GM12874 (cell line): ENCODE results near the gene LILRB3.

ENCODE experiments used
- TF ChIP-seq, protein P1 (sequence below): IDR thresholded peaks from 2 replicates; pipeline ENCODE4 v1.5.1; 2011; ENCODE audit warnings: low read depth, mild to moderate bottlenecking, control low read depth, low read length, moderate library complexity; ENCODE audit not compliant: insufficient read depth

LILRB3 gene

DNA sequence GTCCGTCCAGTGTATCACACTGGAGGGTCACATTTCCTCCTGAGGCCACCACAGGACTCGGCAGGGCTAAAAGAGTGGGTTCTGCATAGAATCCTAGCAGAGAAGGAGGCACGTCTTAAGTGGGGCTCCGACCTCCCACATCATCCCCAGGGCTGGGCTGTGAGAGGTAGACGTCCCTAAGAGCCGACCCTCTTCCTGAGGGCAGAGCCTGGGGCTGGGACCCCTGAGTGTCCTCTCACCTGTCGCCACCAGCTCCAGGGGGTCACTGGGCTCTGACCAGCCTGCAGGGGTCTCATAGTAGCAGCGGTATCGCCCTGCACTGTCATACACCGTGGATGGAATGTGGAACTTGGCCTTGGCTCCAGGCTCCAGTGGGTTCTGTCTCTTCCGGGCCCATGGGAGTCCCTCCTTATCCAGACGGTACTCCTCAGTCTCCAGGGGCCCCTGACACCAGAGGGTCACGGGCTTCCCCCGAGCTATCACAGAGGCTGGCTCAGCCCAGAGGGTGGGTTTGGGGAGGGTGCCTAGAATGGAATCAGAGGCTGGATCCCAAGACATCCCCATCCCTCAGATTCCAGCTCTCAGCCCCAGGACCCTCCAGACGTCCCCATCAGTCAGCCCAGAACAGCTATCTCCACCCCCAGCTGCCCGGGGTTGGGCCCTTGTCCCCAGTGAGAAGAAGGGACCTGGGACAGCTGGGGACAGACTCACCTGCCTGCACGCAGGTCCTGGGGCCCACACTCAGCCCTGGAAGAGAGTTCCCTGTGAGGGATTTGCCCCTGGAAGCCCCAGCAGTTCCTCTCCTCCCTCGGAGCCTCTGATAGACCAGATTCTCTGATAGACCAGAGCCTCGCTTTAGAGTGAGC, 33.7 kb upstream of the LILRB3 start:
- TF ChIP-seq, protein P1, sequence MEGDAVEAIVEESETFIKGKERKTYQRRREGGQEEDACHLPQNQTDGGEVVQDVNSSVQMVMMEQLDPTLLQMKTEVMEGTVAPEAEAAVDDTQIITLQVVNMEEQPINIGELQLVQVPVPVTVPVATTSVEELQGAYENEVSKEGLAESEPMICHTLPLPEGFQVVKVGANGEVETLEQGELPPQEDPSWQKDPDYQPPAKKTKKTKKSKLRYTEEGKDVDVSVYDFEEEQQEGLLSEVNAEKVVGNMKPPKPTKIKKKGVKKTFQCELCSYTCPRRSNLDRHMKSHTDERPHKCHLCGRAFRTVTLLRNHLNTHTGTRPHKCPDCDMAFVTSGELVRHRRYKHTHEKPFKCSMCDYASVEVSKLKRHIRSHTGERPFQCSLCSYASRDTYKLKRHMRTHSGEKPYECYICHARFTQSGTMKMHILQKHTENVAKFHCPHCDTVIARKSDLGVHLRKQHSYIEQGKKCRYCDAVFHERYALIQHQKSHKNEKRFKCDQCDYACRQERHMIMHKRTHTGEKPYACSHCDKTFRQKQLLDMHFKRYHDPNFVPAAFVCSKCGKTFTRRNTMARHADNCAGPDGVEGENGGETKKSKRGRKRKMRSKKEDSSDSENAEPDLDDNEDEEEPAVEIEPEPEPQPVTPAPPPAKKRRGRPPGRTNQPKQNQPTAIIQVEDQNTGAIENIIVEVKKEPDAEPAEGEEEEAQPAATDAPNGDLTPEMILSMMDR: no peak

DNA sequence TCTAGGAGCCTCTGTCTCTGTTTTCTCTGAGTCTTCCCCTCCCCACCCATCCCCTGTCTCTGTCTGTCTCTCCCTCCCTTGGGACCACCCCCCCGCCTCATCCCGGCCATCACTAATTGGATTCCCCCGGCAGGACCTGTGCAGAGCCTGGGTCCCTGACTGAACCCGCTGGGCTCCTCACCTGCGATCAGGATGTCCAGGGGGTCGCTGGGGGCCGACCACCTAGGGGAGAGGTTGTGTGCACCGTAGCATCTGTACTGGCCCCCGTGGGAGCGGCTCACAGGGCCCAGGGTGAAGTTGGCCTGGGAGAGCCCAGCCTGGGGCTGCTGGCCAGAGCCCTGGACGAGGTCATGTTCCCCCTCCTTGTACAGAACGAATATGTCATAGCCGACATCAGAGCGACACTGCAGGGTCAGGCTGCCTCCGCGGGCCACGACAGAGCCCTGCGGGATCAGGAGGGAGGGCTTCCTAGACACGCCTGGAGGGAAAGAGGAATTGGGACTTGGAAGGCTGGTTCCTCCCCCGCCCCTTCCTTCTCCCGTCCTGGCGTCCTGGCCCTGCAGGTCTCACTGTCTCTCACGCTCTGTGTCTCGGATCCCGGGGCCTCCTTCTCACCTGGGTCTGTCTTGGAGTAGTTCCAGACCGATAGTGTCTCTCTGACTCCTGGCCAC, 32.4 kb upstream of the LILRB3 start:
- TF ChIP-seq, protein P1: no peak

DNA sequence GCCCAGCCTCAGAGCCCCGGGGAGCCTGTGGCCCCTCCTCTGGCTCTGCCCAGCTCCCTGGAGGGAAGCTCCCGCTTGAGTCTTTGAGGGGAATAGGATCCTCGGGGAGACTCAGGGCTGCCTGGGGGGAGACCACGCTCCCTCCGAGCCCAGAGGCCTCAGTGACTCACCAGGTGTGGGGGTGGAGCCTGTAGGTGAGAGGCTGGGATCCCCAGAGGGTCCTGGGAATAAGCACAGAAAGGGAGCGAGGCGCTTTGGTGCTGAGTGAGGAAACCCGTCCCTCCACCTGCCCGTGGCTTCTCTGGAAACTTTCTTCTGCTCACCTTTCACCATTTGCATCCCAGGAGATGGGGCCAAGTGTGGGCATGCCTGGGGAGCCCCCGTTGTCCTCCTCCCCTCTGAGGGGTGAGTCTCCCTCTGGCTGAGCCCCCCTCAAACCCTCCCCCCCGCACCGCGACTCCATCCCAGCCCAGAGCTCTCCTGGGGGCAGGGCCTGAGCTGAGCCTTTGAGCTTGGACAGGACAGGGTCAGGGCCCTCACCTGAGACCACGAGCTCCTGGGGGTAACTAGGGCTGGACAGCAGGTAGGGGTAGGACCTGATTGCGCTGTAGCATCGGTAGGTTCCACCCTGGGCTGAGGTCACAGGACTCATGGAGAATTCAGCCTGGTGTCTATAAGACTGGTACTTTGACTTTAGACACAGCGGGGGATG, 31.5 kb upstream of the LILRB3 start:
- TF ChIP-seq, protein P1: no peak

DNA sequence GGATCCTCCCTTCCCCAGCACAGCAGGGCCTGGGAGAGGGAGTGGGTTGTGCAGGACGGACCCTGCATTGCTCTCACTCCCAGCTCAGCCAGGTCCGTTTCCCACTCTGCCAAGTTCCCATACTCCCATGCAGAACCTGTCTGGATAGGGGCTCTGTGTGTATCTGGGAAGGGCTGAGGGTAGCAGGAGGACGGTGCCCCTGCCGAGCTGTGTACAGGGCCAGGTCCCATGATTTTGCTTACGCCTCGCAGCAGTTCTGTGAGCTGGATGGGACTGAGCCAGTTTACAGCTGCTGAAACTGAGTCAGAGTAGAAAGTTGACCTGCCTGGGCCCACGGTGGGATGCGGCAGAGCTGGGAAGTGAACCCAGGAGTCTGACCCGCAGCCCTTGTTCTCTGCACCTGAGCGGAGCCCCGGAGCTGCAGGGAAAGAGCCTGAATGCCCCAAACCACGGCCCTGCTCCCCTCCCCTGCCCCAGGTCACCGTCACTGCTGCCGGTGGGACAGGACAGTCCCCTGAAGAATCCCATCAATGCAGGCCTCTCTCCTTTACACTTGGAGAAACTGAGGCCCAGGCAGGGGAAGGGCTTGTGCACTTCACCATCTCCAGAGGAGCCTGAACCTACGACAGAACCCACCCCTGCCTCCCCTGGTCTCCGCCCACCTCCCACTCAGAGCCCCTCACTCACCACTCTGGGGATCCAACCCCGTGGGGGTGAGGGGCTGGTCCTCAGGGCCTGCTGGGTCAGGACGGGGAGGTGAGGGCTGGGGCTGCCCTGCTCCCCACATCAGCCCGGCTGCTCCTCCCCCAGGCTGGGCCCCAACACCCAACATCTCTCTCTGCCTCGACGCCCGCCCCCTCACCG, 30.8 kb upstream of the LILRB3 start:
- TF ChIP-seq, protein P1: no peak

DNA sequence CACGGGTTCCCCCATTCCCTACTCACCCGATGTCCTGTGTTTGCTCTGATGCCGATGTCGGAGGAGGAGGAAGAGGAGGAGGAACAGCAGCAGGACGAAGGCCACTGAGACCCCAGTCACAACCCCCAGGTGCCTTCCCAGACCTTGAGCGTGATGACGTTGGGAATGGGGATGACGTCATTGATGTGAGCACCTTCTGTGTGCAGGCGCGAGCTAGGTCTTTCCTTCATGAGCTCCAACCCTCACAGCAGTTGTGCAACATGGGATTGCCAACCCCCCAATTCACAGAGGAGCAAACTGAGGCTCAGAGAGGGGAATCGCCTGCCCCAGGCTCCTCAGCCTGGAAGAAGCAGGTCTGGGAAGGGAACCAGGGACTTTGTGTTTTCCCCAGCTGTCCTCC, 30.0 kb upstream of the LILRB3 start:
- TF ChIP-seq, protein P1: no peak

DNA sequence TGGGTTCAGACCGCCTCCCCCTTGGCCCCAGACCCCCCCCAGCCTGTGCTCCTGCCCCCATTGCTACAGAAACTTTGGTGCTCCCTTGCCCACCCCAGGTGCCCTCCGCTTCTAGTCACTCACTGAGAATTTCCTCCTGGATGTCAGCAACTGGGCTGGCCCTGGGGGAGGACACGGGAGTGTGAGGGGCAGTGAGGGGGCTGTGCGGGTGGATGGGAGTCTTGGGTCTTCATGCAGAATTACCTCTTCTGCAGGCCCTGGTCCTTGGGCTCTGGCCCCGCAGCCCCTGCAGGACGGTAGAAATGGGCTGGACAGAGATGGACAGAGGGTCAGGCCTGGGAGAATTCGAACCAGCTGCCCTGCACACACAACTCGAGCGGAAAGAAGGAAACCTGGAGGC, 29.4 kb upstream of the LILRB3 start:
- TF ChIP-seq, protein P1: no peak
